CD4-positive, alpha-beta T cell treated with Interleukin-4 for 1 hour (primary cell): ENCODE data around the gene ACTR3.
A peak's percentile ranks its signal among the peaks of the same experiment; 100 is the strongest.
"Not testable (repeated sequence)": the region's sequence is repeated elsewhere in the genome, so short reads cannot be mapped to it uniquely, and the experiment has no call there.

Source experiments
- DNase-seq, 2 donors: peaks; one replicate each; pipeline ENCODE4 v3.0.0-alpha.2; 2020 to 2022

ACTR3 gene

DNA sequence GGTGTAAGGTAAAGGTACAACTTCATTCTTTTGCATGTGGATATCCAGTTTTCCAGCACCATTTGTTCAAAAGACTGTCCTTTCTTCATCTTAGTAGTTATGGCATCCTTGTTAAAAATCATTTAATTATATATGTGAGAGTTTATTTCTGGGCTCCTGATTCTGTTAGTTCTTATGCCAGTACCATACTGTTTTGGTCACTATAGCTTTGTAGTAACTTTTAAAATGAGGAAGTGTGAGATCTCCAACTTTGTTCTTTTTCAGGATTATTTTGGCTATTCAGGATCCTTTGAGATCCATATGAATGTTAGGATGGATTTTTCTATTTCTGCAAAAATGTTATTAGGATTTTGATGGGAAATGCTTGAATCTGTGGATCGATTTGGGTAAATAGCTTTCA lies 16.8 kb downstream of the ACTR3 start:
- DNase-seq = no peak

DNA sequence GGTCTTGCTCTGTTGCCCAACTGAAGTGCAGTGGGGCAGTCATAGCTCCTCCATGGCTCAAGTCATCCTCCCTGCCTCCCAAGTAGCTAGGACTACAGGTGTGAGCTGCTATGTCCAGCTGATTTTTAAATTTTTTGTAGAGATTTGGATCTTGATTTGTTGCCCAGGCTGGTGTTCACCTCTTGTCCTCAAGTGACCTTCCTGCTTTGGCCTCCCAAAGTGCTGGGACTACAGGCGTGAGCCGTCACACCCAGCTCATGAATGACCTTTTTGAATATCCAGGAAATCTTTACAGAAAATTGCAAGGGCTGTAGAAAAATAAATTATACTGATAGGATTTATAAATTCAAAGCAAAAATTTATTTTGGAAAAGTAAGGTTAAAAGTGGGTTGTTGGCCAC lies 17.4 kb downstream of the ACTR3 start:
- DNase-seq = no peak

DNA sequence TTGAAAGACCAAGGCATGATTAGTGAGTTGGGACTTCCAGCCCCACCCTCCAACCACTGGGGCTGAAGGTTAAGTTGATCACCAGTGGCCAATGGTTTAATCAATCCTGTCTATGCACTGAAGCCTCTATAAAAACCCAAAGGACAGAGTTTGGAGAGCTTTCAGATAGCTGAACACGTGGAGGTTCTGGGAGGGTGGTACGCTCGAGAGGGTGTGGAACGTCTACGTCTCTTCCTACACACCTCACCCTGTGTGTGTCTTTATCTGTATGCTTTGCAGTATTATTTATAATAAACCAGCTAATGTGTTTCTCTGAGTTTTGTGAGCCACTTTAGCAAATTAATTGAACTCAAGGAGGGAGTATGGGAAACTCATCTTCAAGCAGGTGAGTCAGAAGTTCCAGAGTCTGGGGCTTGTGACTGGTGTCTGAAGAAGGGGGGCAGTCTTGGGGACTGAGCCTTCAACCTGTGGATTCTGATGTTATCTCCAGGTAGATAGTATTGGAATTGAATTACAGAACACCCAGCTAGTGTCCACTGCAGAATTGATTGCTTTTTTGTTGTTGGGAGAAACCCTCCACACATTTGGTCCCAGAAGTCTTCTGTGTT lies 20.3 kb downstream of the ACTR3 start:
- no peak for DNase-seq

DNA sequence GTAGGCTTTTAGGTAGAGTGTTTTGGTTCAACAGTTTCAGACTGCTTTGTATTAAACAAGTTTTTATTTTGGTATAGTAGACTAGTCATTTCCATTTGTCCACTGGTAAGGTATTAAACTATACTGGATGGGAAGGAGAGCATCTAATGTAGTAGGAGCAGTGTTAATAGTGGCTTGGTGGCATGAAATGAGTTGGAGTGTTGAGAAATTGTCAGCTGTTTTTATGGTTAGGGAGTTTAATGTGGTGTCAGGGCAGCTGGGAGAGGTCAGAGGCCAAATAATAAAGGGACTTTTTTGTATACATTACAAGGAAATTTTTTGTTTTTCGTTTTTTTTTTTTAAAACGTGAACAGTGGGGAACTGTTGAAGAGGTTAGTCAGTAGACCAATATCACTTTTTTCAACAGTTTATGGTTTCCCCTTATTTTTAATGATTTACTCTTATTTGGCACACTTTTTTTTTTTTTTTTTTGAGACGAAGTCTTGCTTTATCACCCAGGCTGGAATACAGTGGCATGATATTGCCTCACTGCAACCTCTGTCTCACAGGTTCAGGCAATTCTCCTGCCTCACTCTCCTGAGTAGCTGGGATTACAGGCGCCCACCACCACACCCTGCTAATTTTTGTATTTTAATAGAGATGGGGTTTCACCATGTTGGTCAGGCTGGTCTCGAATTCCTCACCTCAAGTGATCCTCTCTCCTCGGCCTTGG lies 21.2 kb downstream of the ACTR3 start:
- no peak for DNase-seq

DNA sequence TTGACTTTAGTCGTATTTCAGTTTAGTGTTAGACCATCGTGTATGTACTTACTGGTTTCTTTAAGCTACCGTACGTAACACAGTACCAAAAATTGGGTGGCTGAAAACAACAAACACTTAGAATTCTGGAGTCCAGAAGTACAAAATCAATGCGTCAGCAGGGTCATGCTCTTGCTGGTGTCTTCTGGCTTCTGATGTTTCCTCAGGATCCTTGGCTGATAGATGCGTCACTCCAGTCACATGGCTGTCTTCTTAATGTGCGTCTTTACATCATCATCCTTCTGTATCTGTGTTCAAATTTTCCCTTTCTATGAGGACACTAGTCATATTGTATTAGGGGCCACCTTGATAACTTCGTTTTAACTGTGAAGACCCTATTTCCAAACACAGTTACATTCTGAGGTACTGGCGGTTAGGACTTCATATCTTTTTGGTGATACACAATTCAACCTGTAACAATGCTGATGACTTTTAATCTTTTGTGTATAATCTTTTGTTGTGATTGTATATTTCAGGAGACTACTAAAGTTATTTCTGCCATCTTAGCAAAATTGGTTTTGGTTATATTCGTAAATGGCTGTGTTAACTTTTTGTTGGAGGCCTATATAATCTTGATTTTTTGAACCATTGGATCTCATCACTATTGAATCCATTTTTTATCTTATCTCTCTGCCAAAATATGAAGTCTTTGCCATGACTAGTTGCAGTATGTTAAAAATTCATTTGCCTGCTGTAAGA lies 25.4 kb downstream of the ACTR3 start:
- DNase-seq = no peak

DNA sequence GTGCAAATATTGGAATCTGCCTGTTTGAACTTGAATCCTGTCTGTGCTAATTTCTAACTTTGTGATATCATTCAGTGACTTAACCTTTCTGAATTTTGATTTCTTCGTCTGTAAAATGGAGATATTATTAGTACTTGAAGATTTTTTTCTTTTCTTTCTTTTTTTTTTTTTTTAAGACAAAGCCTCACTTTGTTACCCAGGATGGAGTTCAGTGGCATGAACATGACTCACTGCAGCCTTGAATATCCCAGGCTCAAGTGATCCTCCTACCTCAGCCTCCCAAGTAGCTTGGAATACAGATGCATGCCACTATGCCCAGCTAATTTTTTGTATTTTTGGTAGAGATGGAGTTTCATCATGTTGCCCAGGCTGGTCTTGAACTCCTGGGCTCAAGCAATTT lies 28.3 kb downstream of the ACTR3 start:
- no peak for DNase-seq

DNA sequence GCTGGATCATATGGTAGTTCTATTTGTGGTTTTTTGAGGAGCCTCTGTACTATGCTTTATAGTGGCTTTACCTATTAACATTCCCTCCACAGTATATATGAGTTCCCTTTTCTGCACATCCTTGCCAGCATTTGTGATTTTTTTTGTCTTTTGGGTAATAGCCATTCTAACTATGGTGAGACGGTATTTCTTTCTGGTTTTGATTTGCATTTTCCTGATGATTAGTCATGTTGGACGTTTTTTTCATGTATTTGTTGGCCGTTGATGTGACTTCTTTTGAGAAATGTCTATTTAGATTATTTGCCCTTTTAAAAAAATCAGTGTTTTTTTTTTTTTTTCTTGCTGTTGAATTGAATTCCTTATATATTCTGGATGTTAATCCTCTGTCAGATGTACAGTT lies 31.1 kb downstream of the ACTR3 start:
- DNase-seq = no peak

DNA sequence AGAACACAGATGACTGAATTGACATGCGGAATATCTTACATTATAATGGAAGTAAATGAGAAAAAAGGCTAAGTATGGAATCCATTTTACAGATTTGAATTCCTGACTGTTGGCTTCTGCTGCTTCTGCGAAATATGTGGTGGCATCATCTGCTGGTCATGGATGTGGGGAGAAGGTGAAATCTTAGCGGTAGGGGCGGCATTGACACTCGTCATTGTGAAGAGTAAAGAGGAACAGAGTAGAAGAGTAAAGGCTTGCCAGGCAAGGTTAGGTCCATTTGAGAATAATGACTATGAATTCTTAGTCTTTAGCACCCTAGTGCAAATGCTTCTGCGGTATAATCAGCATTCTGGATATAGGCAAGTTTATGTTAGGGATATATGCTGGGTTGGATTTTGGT lies 32.4 kb downstream of the ACTR3 start:
- no peak for DNase-seq

DNA sequence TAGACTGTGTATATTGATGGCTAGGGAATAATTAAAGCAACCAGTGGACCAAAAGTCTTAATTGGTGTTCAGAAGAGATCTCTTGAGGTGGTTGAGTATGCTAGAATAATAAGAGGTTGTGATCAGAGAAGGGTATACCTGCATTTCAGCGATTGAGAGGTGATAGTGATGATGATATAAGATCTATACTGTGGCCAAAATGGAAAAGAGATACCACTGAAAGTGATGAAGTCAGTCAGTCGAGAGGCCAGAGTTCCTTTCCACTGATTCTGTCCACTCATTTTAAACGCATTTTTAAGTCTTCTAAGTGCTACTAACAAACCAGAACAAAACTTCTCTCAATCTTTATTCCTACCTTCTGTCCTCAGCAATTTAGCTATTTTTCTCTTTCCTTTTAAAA lies 32.9 kb downstream of the ACTR3 start:
- DNase-seq = no peak

DNA sequence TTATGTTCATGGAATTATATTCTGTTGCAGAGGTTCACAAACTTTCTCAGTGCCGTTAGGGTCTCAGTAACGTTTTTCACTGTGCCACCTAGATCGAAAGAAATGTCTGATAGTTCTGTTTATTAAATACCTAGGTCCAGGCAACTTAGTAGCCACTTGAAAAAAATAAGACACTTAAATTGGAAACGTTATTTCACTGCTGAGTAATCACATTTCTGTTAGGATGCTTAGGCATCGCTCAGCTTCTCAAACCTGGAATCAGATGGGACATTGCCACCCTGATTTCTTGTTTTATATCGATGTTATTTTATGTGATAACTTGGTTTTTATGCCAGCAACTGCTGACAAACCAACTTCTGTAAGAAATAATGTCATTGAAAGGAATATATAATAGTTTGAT lies 36.0 kb downstream of the ACTR3 start:
- DNase-seq = no peak

DNA sequence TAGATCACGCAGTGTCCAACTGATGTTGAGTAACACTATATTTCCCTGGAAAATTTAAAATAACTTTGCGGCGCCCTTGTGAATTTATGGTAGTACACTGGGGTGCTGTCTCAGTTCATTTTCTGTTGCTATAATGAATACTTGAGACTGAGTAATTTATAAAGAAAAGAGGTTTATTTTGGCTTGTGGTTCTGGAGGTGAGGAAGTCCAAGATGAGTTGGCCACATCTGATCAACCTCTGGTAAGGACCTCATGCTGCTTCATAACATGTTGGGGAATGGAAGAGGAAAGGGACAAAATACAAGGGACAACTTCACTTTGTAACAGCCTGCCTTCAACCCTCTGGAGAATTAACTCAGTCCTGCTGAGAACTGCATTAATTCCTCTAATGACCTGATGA lies 36.4 kb downstream of the ACTR3 start:
- DNase-seq = no peak

DNA sequence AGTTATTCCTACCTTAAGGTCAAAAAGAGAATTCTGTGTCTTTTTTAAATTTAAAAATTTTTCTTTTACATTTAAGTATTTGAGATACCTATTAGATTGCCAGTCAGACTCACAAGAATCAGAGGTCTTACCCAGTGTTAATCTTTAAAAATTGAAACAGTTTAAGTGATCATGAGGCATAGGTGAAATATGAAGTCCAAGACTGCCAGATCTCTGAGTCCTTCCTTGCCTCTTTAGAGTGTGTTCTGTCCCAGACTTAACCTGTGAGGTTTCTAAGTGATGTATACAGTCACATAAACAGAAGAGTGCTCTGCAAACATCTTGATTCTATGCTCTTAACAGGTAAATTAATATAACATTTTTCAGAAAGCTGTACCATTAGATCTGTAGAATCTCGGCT lies 40.6 kb downstream of the ACTR3 start:
- DNase-seq = no peak

DNA sequence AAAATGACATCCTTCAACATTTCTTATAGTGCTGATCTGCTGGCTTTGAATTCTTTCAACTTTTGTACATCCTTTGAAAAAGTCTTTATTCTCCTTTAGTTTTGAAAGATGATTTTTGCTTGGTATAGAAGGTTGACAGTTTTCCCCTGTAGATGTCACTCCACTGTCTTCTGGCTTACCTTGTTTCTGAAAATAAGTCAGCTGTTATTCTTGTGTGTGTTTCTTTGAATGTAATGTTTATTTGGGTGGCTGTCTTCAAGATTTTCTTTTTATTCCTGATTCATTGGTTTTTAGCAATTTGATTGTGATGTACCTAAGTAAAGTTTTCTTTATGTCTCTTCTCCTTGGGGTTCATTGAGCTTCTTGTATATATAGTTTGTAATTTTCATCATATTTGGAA lies 47.6 kb downstream of the ACTR3 start:
- no peak for DNase-seq

DNA sequence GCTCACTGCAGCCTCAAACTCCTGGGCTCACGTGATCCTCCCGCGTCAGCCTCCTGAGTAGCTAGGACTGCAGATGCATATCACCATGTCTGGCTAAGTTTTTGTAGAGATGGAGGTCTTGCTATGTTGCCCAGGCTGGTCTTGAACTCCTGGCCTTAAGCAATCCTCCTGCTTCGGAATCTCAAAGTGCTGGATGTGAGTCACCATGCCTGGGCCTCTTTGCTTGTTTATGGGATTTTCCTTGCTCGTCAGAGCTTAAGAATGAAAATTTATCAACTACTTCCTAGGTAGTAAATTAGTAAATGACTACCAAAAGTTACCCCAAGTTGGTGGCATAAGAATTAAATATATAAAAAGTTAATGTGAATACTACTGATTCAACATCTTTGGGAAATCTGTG lies 51.0 kb downstream of the ACTR3 start:
- DNase-seq = no peak

DNA sequence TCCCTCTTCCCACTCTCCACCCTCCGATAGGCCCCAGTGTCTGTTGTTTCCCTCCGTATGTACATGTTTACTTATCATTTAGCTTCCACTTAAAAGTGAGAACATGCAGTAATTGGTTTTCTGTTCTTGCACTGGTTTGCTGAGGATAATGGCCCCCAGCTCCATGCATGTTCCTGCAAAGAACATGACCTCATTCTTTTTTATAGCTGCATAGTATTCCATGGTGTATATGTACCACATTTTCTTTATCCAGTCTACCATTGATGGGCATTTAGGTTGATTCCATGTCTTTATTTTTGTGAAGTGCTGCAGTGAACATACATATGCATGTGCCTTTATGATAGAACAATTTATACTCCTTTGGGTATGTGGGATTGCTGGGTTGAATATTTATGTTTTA lies 55.9 kb downstream of the ACTR3 start:
- not testable (repeated sequence) for DNase-seq

DNA sequence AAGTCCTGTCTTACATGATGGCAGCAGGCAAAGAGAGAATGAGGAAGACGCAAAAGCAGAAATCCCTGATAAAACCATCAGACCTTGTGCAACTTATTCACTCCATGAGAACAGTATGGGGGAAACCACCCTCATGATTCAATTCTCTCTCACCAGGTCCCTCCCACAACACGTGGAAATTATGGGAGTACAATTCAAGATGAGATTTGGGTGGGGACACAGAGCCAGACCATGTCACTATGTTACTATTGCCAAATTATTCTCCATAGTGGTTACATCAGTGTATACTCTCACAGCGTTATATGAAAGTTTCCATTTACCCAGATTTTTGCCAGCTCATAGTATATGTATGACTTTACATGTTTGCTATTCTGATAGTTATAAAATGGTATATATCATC lies 61.0 kb downstream of the ACTR3 start:
- peak in 1 of 2 donors; percentile 14 for DNase-seq

DNA sequence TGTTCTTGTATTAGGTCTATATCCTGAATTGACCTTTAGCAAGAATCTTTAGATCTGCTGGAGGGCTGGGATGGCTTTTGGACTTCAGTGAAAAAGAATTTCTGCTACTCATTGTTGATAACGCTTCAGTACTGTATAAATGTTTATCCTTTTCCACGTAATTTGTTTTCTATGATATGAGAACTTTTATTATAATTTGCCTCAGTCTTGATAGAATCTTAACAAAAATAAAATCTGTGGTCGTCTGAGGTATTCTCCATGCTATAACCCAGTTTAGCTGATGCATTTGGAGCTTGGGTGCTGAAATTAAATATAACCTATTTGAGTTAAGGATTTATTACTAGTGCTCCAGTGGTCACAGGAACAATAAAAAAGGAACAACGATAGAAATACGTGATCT lies 71.1 kb downstream of the ACTR3 start:
- no peak for DNase-seq

DNA sequence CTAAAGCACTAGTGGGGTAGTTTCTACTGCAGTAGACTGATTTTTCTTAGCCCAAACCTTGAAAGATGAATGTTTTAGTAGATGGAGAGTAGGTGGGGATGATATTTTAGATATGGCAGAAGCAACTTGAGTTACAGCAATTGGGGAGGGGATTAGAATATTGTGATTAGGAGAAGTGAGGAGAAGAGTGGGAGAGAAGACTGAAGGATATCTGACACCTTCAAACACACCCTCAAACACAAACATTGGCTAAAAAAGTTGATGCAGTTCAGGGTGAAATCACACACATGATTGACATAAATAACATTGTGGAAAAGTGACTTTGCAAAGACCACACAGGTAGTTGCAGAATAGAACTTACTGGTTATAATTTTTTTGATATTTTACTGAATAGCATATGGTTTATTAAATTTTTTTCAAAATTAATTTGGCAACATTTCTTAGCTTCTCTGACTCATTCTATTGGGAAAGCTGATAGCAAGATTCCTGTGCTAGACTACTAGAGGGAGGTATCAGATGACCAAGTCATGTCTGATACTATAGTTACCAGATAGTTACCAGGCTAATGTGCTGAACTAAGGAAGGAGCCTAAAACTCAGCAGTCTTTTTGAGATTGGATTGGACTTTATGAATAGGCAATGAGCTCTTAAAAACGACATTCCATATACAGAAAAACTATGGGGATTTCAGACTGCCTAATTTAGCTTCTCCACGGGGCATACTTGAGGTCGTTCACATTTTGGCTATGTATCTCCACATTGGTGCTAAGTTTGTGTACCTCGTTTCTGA lies 73.0 kb downstream of the ACTR3 start:
- no peak for DNase-seq

DNA sequence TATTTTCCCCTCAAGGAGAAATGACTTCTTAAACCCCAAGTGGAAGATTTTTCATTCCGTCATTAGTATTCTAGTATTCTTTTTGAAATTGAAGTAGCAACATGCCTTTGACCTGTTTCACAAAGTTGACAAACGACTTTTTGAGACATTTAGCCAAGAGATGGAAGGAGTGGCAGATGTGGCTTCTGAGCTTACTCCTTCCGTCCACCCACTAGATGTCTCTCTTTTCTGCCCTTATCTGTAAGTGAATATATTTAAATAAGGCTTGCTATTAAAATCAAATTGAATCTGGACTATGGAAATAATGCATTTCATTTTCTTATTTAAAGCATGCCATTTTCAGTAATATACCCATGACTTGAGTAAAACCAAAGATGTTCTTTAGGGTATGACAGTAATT lies 74.1 kb downstream of the ACTR3 start:
- no peak for DNase-seq

DNA sequence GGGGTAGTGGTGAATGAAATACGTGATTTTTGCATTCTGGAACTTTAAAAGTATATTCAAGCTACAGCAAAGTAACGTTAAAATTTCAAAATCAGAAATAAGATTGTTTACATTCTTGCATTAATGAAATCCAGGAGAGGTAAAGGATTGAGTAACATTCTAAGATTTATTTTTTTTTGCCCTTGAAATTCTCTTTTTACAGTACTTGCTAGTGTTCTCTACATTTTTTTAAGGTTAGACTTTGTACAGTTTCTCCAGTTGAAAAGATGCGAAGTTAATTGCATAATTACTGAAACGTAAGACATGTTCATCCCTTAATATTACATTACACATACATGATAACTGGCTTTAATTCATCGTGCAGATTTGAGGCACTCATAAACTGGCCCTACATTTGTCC lies 74.5 kb downstream of the ACTR3 start:
- DNase-seq = no peak

DNA sequence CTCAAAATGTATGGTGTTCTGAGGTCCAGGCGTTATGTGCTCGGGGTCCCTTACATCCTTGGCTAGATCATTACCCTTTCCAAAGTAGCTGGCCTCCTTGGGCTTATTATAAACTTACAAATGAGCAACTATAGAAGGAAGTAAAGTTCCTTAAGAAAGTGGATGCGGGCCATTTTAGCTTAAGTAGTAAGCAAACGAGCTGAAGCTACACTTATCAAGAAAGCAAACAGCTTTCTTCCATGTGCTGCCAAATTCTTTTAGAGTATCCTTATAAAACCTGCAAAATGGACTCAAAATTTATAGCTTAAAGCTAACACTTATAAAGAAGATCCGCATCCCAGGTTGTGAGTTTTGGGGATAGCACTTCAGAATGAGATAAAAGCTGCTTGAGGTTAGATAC lies 75.3 kb downstream of the ACTR3 start:
- no peak for DNase-seq

DNA sequence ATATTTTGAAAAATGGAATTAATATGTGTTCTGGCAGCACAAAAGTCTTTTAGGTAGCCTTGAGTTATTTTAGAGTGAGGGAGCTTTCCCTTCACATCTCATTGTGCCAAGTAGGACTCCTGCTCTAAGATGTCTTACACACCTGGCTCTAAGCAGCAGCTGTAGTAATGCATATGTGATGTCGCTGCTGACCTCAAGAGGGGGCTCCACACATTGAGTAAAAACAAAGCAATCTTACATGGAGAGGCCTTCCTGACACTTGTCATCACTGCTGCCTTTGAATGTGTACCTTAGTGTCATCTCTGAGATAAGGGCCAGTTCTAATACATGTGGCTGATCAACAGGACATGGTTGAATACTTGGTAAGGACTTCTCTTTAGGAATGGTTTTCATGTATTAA lies 75.8 kb downstream of the ACTR3 start:
- DNase-seq = peak; percentile 25 to 35

DNA sequence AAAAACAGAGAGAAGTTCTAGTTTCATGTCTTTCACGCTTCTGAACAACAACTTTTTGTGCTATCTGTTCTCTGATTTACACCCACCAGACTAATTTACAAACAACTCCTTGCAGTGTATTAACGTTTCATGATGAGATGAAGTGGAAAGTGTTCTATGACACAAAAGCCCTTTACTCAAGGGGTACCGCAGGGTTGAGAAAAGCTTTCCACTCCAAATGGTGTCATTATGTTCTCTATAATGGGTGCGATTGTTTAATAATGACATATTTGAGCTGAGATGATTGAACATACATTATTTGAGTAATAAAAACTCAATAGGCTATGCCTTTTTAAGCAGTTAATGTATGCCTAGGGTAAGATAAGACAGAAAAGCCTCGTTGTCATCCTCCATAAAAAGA lies 76.3 kb downstream of the ACTR3 start:
- DNase-seq = no peak

DNA sequence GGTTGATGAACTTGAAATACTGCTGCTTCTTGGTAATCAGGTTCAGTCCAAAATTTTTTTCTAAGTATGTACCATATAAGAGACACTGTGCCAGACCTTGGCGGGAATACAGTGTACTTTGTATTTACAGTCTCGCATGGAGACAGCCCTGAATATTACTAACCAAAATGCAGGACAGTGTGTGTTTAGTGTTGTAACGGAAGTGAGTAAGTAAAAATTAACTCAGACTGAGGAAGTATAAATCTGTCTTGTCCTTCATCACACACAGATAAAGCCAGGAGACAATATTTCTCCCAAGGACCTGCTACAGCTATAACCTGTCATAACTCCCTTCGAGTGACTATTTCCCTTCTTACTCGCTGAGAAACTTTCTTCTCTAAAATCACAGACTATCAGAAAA lies 76.9 kb downstream of the ACTR3 start:
- no peak for DNase-seq
